Stomach smooth muscle (tissue), 2 donors: ENCODE data around the gene TNIK.

Source experiments
- H3K27ac ChIP-seq: one replicate; pipeline ENCODE4 v1.7.0; 2013; ENCODE audit warnings: mild to moderate bottlenecking, low read length, inconsistent platforms
- H3K27me3 ChIP-seq, 2 donors: one replicate each; pipeline ENCODE4 v1.7.0; 2013; ENCODE audit warnings: low read length in 2 of 2; ENCODE audit not compliant: insufficient read depth in 2 of 2, control insufficient read depth in 1 of 2
- H3K36me3 ChIP-seq, 2 donors: one replicate each; pipeline ENCODE4 v1.7.0; 2013; ENCODE audit warnings: low read length in 2 of 2; ENCODE audit not compliant: control insufficient read depth in 2 of 2, insufficient read depth in 2 of 2
- H3K4me1 ChIP-seq: one replicate; pipeline ENCODE4 v1.7.0; 2013; ENCODE audit warnings: low read length; ENCODE audit not compliant: control insufficient read depth, insufficient read depth
- H3K4me3 ChIP-seq, 2 donors: one replicate each; pipeline ENCODE4 v1.7.0; 2013; ENCODE audit warnings: low read length in 2 of 2
- H3K9ac ChIP-seq, 2 donors: one replicate each; pipeline ENCODE4 v1.7.0; 2013; ENCODE audit warnings: low read length in 2 of 2, mild to moderate bottlenecking in 1 of 2
- H3K9me3 ChIP-seq, 2 donors: one replicate each; pipeline ENCODE4 v1.7.0; 2013; ENCODE audit warnings: low read length in 2 of 2; ENCODE audit not compliant: control insufficient read depth in 2 of 2
- donor health status: healthy.
- donor health status: Pancreatic carcinoma.

The TNIK gene

DNA sequence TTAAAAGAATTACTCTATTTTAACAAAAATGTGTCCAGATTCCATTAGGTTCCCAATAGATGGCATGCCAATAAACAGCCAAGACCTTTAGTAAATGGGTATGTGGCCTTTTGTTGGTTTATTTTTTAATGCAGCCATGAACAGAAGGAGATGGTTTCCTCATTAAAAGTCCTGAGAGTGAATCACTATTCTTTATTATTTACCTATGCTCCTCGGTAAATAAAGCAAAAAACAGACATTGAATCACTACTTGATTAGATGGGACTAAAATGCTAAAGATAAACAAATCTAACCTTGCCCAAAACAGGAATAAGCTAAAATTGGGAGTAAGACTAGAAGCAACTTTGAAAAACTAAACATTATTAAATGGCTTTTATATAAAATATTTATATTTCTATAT is 94.2 kb downstream of the TNIK start:
- no peaks in the 10 kb centered on the region for H3K4me1 ChIP-seq
- H3K36me3 ChIP-seq = no peaks in the 10 kb centered on the region
- no peak overlapping the region for H3K4me3 ChIP-seq
- H3K9me3 ChIP-seq = no peaks in the 10 kb centered on the region
- H3K27me3 ChIP-seq = no peaks in the 10 kb centered on the region
- H3K27ac ChIP-seq = no peak overlapping the region
- no peak overlapping the region for H3K9ac ChIP-seq

DNA sequence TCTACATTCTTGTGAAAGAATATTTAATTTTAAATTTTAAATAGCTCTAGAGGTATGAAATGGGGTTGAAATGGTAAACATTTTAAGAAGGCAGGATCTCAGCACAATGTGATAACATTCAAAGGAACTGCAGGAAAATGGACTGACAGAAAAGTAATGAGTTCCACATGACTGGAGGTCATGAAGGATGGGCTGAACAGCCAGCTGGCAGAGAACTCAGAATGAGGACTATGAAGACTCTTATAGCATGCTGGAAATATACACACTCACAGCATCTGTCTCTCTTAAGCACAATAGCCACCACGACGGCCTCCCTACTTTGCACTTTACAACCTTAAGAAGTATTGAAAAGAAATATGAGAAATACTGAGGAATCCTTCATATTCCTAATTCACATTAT is 94.7 kb downstream of the TNIK start:
- H3K27me3 ChIP-seq = no peaks in the 10 kb centered on the region
- no peak overlapping the region for H3K9ac ChIP-seq
- no peak overlapping the region for H3K27ac ChIP-seq
- no peaks in the 10 kb centered on the region for H3K9me3 ChIP-seq
- H3K4me1 ChIP-seq = no peaks in the 10 kb centered on the region
- no peaks in the 10 kb centered on the region for H3K36me3 ChIP-seq
- H3K4me3 ChIP-seq = no peak overlapping the region

DNA sequence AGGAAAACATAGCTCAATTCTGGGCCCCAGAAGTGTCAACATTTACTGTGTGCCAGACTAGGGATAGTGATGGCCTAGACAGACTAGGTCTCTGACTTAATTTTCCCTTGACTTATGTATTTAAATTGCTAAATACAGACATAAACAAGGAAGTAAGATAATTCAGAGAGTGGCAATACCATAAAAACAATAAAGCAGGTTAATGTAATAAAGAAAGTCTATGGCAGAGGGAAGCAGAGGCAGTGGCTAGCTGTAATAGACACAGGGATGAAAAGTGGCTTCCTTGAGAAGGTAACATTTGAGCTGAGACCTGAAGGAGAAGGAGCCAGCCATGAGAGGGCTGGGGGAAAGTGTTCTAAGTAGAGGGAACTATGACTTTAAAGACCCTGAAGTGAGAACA is 95.7 kb downstream of the TNIK start:
- no peaks in the 10 kb centered on the region for H3K27me3 ChIP-seq
- H3K36me3 ChIP-seq = no peaks in the 10 kb centered on the region
- no peak overlapping the region for H3K9ac ChIP-seq
- no peak overlapping the region for H3K27ac ChIP-seq
- H3K9me3 ChIP-seq = no peaks in the 10 kb centered on the region
- H3K4me3 ChIP-seq = no peak overlapping the region
- H3K4me1 ChIP-seq = no peaks in the 10 kb centered on the region

DNA sequence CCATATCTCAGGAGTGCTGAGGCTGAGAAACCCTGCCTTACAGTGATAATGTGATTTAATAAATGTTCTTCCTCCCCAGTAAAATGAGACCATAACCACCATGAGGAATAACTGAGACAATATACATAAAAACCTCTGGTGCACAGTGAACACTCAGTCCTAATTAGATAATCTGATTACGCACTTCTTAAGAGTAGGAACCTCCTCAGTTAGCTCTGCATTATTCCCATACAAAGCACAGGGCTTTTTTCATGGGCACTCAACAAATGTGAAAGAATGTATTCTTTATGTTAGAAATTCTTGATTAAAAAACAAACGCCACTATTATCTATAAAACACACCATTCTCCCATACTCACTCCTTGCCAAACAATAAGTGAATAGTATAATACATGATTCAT is 97.0 kb downstream of the TNIK start:
- Histone ChIP-seq H3K9me3 (no peaks in the 10 kb centered on the region), H3K27ac (no peak overlapping the region), H3K27me3 (no peaks in the 10 kb centered on the region), H3K4me3 (no peak overlapping the region), H3K9ac (no peak overlapping the region), H3K4me1 (no peaks in the 10 kb centered on the region), H3K36me3 (no peaks in the 10 kb centered on the region)

DNA sequence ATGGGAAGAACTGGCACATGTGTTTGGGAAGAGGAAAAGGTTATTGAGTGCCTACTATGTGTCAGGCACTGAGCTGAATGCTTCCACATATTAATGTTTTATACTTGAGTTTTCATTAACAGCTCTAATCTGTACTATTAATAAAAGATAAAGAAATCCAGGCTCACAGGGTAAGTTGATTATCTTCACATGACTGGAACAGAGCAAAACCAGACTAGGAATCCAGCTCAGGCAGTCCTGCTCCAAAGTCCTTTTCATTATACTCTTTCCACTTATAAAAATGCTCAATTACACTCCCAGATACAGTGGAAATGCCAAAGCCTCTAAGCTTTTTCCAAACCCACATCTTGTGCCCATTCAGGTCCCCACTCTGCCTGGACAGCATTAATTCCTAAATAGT is 97.6 kb downstream of the TNIK start:
- no peak overlapping the region for H3K4me3 ChIP-seq
- H3K27ac ChIP-seq = no peak overlapping the region
- H3K27me3 ChIP-seq = no peaks in the 10 kb centered on the region
- H3K4me1 ChIP-seq = no peaks in the 10 kb centered on the region
- H3K9ac ChIP-seq = no peak overlapping the region
- H3K36me3 ChIP-seq = no peaks in the 10 kb centered on the region
- no peaks in the 10 kb centered on the region for H3K9me3 ChIP-seq

DNA sequence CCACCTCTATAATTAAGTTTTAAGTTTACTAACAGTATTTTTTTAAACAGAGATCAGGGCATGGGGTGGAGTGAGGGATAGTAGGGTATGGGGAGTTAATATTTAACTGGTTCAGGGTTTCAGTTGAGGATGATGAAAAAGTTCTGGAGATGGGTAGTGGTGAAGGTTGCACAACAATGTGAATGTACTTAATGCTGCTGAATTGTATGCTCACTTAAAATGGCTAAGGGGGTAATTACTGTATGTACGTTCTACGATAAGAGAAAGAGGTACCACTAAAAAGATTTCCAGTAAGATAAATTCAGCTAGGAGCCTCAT is 101.4 kb downstream of the TNIK start:
- Histone ChIP-seq H3K36me3 (no peaks in the 10 kb centered on the region), H3K27ac (no peak overlapping the region), H3K27me3 (no peaks in the 10 kb centered on the region), H3K9ac (no peak overlapping the region), H3K9me3 (no peaks in the 10 kb centered on the region), H3K4me3 (no peak overlapping the region), H3K4me1 (no peaks in the 10 kb centered on the region)

DNA sequence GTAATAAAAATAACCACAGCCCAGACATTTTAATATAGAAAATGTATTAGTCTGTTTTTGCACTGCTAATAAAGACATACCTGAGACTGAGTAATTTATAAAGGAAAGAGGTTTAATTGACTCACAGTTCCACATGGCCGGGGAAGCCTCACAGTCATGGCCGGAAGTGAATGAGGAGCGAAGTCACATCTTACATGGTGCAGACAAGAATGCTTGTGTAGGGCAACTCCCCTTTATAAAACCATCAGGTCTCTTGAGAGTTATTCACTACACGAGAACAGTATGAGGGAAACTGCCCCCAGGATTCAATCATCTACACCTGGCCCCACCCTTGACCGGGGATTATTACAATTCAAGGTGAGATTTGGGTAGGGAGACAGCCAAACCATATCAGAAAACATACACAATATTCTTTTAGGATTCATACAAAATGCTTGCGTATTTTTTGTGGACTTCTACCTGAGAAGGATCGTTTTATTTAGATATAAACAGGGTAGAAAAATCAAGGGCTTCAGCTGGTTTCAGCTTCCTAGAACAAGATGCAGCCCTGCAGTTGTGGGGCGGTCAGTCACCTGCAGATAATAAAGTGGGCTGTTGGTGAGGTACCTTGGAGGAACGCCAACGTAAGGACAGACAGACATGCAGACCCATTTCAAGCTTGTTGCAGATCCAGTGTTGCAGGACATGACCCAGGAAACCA is 101.9 kb downstream of the TNIK start:
- Histone ChIP-seq H3K27ac (no peak overlapping the region), H3K9me3 (no peaks in the 10 kb centered on the region), H3K4me3 (no peak overlapping the region), H3K36me3 (no peaks in the 10 kb centered on the region), H3K27me3 (no peaks in the 10 kb centered on the region), H3K9ac (no peak overlapping the region), H3K4me1 (no peaks in the 10 kb centered on the region)

DNA sequence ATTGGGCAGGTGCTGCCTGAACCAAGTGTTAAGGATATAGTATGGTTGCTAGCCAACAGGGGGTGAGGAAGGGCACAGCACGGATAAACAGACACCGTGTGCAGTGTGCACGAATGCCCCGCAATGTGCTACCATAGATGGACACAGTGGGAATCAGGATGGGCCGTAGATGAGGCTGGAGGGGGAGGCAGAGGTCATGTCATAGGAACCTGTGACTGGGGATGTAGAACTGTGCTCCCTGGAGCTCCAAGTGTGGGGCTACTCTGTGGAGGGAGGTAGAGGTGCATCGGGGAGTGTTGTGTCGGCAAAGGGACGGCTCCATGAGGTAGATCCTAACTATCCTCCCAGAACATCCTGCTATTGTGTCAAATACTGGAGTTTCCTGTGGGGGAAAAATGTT is 102.5 kb downstream of the TNIK start:
- H3K4me3 ChIP-seq = no peak overlapping the region
- H3K27me3 ChIP-seq = no peaks in the 10 kb centered on the region
- H3K9me3 ChIP-seq = no peaks in the 10 kb centered on the region
- no peak overlapping the region for H3K27ac ChIP-seq
- no peaks in the 10 kb centered on the region for H3K36me3 ChIP-seq
- no peak overlapping the region for H3K9ac ChIP-seq
- no peaks in the 10 kb centered on the region for H3K4me1 ChIP-seq

DNA sequence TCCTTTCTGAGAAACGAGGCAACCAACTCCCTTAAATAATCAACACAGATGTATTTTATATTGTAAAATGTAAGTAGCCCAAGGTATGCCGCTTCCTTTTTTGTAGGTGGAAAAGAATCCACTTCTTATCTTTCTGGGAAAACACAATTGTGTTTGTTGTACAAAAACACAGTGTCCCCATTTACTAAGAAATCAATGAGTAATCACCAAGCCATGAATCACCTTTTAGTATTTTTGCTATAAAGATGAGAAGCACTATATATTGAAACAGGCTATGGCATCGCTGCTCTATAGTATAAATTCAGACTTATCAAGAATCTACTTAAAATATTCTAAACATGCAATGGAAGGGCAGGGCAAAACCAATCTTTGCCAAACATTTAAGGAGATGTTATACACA is 104.0 kb downstream of the TNIK start:
- Histone ChIP-seq H3K27me3 (no peaks in the 10 kb centered on the region), H3K4me1 (no peaks in the 10 kb centered on the region)

DNA sequence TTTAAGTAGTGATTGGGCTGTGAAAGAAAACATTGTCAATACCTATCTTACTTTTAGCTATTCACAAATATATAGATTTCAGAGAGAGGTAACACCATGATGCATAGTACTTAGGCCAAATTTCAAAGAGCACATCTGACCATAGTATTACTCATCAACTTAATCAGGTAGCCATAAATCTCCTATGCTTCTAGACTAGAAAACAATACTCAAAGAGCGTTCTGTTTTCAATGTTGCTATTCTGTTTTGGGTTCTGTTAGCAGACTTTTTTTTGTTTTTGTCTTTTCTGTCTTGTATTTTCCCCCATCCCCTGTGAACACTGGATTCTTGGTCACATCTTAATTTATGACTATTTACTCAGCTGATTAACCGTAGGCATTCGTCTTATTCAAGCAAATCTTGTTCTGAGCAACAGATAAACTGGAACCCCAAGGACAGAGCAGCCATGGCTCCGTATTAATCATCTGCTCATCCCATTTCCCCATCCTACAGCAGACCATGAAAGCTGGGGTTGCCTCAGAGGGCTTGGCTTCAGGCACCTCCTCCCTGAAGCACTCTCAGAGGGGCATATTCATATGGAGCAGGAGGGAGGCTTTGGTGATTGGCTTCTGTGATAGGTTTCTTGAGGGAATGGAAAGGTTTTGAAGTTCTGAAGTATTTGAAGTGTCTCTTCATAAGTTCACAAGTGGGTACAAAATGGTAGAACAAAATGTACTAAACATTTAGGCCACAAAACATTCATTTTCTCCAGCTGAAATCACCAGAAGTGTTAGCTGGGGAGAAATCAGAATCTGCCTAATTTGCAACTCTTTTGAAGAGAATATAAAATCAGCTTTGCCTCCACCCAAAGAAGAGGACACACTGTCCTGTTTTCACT is 105.3 kb downstream of the TNIK start:
- Histone ChIP-seq H3K9ac (no peak overlapping the region), H3K4me3 (no peak overlapping the region), H3K9me3 (no peaks in the 10 kb centered on the region), H3K36me3 (no peaks in the 10 kb centered on the region), H3K4me1 (no peaks in the 10 kb centered on the region), H3K27me3 (no peaks in the 10 kb centered on the region), H3K27ac (no peak overlapping the region)

More for the DNA sequence above, 104.0 kb downstream of the TNIK start:
- Histone ChIP-seq H3K9ac (no peak overlapping the region), H3K9me3 (no peaks in the 10 kb centered on the region), H3K36me3 (no peaks in the 10 kb centered on the region), H3K4me3 (no peak overlapping the region), H3K27ac (no peak overlapping the region)

DNA sequence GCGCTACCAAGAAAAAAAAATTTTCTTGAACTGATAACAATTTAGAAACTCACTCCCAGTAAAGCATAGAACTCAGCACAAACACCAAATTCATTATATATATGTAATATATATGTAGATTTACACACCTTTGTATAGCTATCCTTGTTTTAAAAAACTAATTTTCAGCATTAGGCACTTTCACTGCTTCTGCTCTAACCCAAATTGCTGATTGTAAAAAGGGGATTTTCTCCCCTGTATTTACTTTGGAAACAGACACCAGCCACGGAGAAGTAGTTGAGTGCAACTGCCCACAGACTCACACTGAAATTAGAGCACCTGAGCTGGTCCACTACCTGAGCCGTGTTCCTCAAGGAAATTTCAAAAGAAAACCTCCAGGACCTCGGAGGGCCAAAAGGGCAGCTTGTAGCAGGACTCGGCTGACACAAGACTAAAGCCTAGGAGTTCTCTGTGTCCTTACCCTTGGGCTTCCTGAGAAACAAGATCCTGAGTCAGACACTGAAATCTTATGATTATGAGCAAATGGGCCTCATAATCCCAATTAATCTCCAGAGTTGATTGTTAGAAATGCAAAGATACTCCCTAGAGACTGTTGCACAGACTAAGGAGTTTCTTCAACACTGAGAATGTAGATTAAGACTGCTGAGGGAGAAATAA is 106.0 kb downstream of the TNIK start:
- Histone ChIP-seq H3K27ac (no peak overlapping the region), H3K9me3 (no peaks in the 10 kb centered on the region), H3K4me3 (no peak overlapping the region), H3K27me3 (no peaks in the 10 kb centered on the region), H3K9ac (no peak overlapping the region), H3K36me3 (no peaks in the 10 kb centered on the region), H3K4me1 (no peaks in the 10 kb centered on the region)
